ENCODE measurements around the gene FAM209B.
"Not testable (repeated sequence)": the region's sequence is repeated elsewhere in the genome, so short reads cannot be mapped to it uniquely, and the experiment has no call there.

- TF ChIP-seq ZNF274 (IDR thresholded peaks at IDR 0.05; ENCODE audit: low read depth, low read length); YY1 (IDR thresholded peaks at IDR 0.05; ENCODE audit: insufficient read depth, insufficient read length); SUZ12 (IDR thresholded peaks at IDR 0.05; ENCODE audit: extremely low read depth, insufficient read depth, insufficient read length): not testable (repeated sequence)
Observed at GRCh38 chr20:56532946-56533345, at the start of gene FAM209B.
